Stimulated activated CD8-positive, alpha-beta memory T cell treated with anti-CD3 and anti-CD28 coated beads, Interleukin-4, amount 100 ng/mL, for 24 hours (primary cell): ENCODE measurements around the gene SCNM1.
"Not testable (repeated sequence)": the region's sequence is repeated elsewhere in the genome, so short reads cannot be mapped to it uniquely, and the experiment has no call there.

Experiments
- DNase-seq: peaks from one replicate; pipeline ENCODE4 v3.0.0-alpha.2; 2020; ENCODE audit warnings: low read depth

The SCNM1 gene

GRCh38 chr1:151146412-151147131, 19.4 kb upstream of the SCNM1 start, which contains the start of gene SEMA6C:
Gene SEMA6C (minus strand): TSS chr1:151146631. CDS start chr1:151142621, 4,010 bp downstream.
- DNase-seq: peak; percentile 85

GRCh38 chr1:151147132-151147503, 18.8 kb upstream of the SCNM1 start:
- DNase-seq: no peak

GRCh38 chr1:151147665-151148064, 18.3 kb upstream of the SCNM1 start:
- no peak for DNase-seq

GRCh38 chr1:151156515-151156819, 9.5 kb upstream of the SCNM1 start, which contains the start of gene TNFAIP8L2:
Gene TNFAIP8L2 (plus strand): TSS chr1:151156649. CDS start chr1:151158698, 2,049 bp downstream.
- peak; percentile 71 for DNase-seq

GRCh38 chr1:151157067-151157531, 8.8 kb upstream of the SCNM1 start:
- peak; percentile 49 for DNase-seq

- DNase-seq: peak; percentile 42
These were observed 7.6 kb upstream of the SCNM1 start for GRCh38 chr1:151158326-151158725.

- DNase-seq: no peak
These were observed 7.1 kb upstream of the SCNM1 start for GRCh38 chr1:151158751-151159251.

GRCh38 chr1:151159373-151159772, 6.6 kb upstream of the SCNM1 start:
- DNase-seq: no peak

GRCh38 chr1:151164732-151165280, 1.1 kb upstream of the SCNM1 start:
- DNase-seq: no peak

- DNase-seq: no peak
These were observed 635 bp upstream of the SCNM1 start for GRCh38 chr1:151165281-151165737.

GRCh38 chr1:151166505-151166956, 587 bp downstream of the SCNM1 start:
- no peak for DNase-seq

- no peak for DNase-seq
These were observed 1.2 kb downstream of the SCNM1 start for GRCh38 chr1:151167116-151167515.

- DNase-seq: no peak
These were observed 5.2 kb downstream of the SCNM1 start for GRCh38 chr1:151171190-151171589.

- DNase-seq: no peak
These were observed 9.2 kb downstream of the SCNM1 start for GRCh38 chr1:151175041-151175741.

GRCh38 chr1:151175863-151176262, 9.9 kb downstream of the SCNM1 start, which contains the start of gene TMOD4:
Gene TMOD4 (minus strand): TSS chr1:151175981. CDS start chr1:151174875, 1,106 bp downstream.
- no peak for DNase-seq

GRCh38 chr1:151176514-151177045, 10.6 kb downstream of the SCNM1 start:
- DNase-seq: no peak

- no peak for DNase-seq
These were observed 18.3 kb downstream of the SCNM1 start for GRCh38 chr1:151184211-151184610.

- DNase-seq: no peak
These were observed 21.3 kb downstream of the SCNM1 start for GRCh38 chr1:151187205-151187604.

GRCh38 chr1:151188667-151189066, 22.7 kb downstream of the SCNM1 start:
- DNase-seq: not testable (repeated sequence)

- DNase-seq: peak; percentile 79
These were observed 23.9 kb downstream of the SCNM1 start, which contains the start of gene VPS72 for GRCh38 chr1:151189637-151190445. Gene VPS72 (minus strand): TSS chr1:151190197. CDS start chr1:151190121, 76 bp downstream.

GRCh38 chr1:151192047-151192446, 26.1 kb downstream of the SCNM1 start:
- DNase-seq: no peak
